Panc1 (cell line): ENCODE data around the gene RFC5. TPM values are rescaled to one million over a fixed set of nuclear protein-coding genes. Genes with fewer than 3 reads are reported as not detected.

Source experiments
- ATAC-seq: fragments of 200-7000 bp; cut with Tn5 transposase; 2 replicates; pipeline ENCODE4 v1.9.1; 2020; ENCODE audit warnings: mild to moderate bottlenecking, moderate library complexity
- BruUV-seq: library from RNA; stranded (reverse); fragments of 400-500 nt; replicated peaks from 2 replicates; lab custom pipeline; 2021; lab: Mats Ljungman, UMichigan
- CTCF ChIA-PET: fragments of 300-600 bp; sonication (Branson Sonifier 250); formaldehyde crosslinking; loops from one replicate; lab custom pipeline; 2022; ENCODE audit warnings: antibody characterized with exemption; lab: Charles Lee
- POLR2A ChIA-PET: fragments of 300-600 bp; sonication (Branson Sonifier 250); formaldehyde crosslinking; loops from one replicate; lab custom pipeline; 2022; ENCODE audit warnings: antibody characterized with exemption; lab: Charles Lee
- DNase-seq: peaks from one replicate; pipeline ENCODE4 v3.0.0-alpha.2; 2010; ENCODE audit warnings: low read depth, low spot score
- H3K27ac ChIP-seq: 2 replicates; pipeline ENCODE4 v1.5.1; 2011; ENCODE audit warnings: mild to moderate bottlenecking, low read length, inconsistent platforms
- H3K27me3 ChIP-seq: fragments of 200-500 bp; sonication (Bioruptor generic); 2 replicates; pipeline ENCODE4 v1.6.0; 2014; ENCODE audit warnings: low read length, inconsistent platforms; ENCODE audit not compliant: control insufficient read depth, insufficient read depth
- H3K36me3 ChIP-seq: fragments of 200-500 bp; sonication (Bioruptor generic); 2 replicates; pipeline ENCODE4 v1.5.1; 2014; ENCODE audit warnings: inconsistent platforms, mild to moderate bottlenecking, low read length, moderate library complexity; ENCODE audit not compliant: control insufficient read depth, insufficient read depth
- H3K4me1 ChIP-seq: 2 replicates; pipeline ENCODE4 v1.5.1; 2011; ENCODE audit warnings: inconsistent platforms, mild to moderate bottlenecking, low read length, moderate library complexity; ENCODE audit not compliant: control insufficient read depth, insufficient read depth
- H3K4me3 ChIP-seq, 2 experiments: 2 replicates each; pipeline ENCODE4 v1.5.1; 2011 to 2012; ENCODE audit warnings: low read depth in 2 of 2, low read length in 2 of 2, mild to moderate bottlenecking in 2 of 2, inconsistent platforms in 1 of 2, moderate library complexity in 1 of 2
- H3K9me3 ChIP-seq: fragments of 200-500 bp; sonication (Bioruptor generic); 2 replicates; pipeline ENCODE4 v1.5.1; 2014; ENCODE audit warnings: low read depth, mild to moderate bottlenecking, inconsistent platforms, low read length, moderate library complexity; ENCODE audit not compliant: control insufficient read depth, insufficient read depth
- POLR2AphosphoS5 ChIP-seq: IDR thresholded peaks from 2 replicates; pipeline ENCODE4 v1.6.1; 2012; ENCODE audit warnings: mild to moderate bottlenecking, low read depth, low read length, moderate library complexity
- TCF7L2 ChIP-seq: IDR thresholded peaks from 2 replicates; pipeline ENCODE4 v1.6.1; 2011; ENCODE audit warnings: mild to moderate bottlenecking, low read depth, low read length, inconsistent platforms
- in situ Hi-C: cut with HindIII; loops from 2 replicates; pipeline ENCODE4 v1.10.0; 2016; ENCODE audit warnings: low sequenced_read_pairs, low pct_unique_long_range_greater_than_20kb
- intact Hi-C: fragments of 100-400 bp; cut with micrococcal nuclease; formaldehyde crosslinking; loops from one replicate; pipeline ENCODE4 v1.10.0; 2022; ENCODE audit not compliant: unreplicated experiment
- total RNA-seq: library from RNA; stranded (reverse); gene quantifications from one replicate; pipeline ENCODE4 v1.2.1, GENCODE V29; 2021; ENCODE audit not compliant: unreplicated experiment
- TF ChIP-seq, protein P1 (sequence below), 2 experiments: IDR thresholded peaks; 2 replicates each; pipeline ENCODE4 v1.6.1; 2011 to 2012; ENCODE audit warnings: low read depth in 2 of 2, control low read depth in 1 of 2, low read length in 1 of 2, mild to moderate bottlenecking in 1 of 2, moderate library complexity in 1 of 2; ENCODE audit not compliant: insufficient read depth in 1 of 2
- TF ChIP-seq, protein P2 (sequence below): fragments of 450-650 bp; IDR thresholded peaks from 2 replicates; pipeline ENCODE4 v1.5.1; 2017; ENCODE audit warnings: mild to moderate bottlenecking

The RFC5 gene
- total RNA-seq, 1 experiment from 2014 or later: 25.0 TPM

DNA sequence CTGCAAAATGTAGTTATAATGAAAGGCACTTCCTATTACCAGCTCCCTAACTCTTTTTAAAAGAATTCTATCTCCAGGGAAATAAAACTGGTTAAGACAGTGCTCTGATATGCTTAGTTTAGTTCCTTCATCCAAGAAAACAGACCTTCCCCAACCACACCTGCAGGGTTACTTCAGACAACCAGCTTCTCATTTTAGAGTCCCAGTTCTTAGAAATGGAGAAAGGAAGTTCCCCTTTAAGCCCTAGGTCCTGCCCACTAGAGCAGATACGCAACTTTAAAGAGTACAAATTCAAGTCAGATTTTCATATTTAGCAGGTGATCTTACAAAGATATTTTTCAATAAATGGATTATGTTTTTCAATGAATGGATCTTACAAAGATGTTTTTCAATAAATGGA, 48.9 kb downstream of the RFC5 start:
- Histone ChIP-seq H3K4me1 (peaks cover 26% of the 10 kb centered on the region), H3K9me3 (no peaks in the 10 kb centered on the region), H3K27ac (peak overlapping the region; percentile 97), H3K36me3 (no peaks in the 10 kb centered on the region; the same call in 1 of the 2 replicates), H3K27me3 (no peaks in the 10 kb centered on the region), H3K4me3 (no peak overlapping the region)
- intact Hi-C loops: no loop called here
- ATAC-seq (no peak), DNase-seq (no peak)
- in situ Hi-C loops: no loop called here
- ChIA-PET POLR2A (interaction anchor here (0.8 kb wide), 1 partner anchor 48 kb away, joined by 8 read pairs; the partner anchor contains the start of gene RFC5), CTCF (no interaction called here)
- BruUV-seq: no TSS peak
- no peak for TF ChIP-seq TCF7L2
- TF ChIP-seq, protein P1, sequence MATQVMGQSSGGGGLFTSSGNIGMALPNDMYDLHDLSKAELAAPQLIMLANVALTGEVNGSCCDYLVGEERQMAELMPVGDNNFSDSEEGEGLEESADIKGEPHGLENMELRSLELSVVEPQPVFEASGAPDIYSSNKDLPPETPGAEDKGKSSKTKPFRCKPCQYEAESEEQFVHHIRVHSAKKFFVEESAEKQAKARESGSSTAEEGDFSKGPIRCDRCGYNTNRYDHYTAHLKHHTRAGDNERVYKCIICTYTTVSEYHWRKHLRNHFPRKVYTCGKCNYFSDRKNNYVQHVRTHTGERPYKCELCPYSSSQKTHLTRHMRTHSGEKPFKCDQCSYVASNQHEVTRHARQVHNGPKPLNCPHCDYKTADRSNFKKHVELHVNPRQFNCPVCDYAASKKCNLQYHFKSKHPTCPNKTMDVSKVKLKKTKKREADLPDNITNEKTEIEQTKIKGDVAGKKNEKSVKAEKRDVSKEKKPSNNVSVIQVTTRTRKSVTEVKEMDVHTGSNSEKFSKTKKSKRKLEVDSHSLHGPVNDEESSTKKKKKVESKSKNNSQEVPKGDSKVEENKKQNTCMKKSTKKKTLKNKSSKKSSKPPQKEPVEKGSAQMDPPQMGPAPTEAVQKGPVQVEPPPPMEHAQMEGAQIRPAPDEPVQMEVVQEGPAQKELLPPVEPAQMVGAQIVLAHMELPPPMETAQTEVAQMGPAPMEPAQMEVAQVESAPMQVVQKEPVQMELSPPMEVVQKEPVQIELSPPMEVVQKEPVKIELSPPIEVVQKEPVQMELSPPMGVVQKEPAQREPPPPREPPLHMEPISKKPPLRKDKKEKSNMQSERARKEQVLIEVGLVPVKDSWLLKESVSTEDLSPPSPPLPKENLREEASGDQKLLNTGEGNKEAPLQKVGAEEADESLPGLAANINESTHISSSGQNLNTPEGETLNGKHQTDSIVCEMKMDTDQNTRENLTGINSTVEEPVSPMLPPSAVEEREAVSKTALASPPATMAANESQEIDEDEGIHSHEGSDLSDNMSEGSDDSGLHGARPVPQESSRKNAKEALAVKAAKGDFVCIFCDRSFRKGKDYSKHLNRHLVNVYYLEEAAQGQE (IDR thresholded peaks at IDR 0.05; ENCODE audit: insufficient read depth in 1 of 2, low read depth in 2 of 2, low read length in 1 of 2): no peak; a peak in 1 of 4 replicates
- TF ChIP-seq, protein P2, sequence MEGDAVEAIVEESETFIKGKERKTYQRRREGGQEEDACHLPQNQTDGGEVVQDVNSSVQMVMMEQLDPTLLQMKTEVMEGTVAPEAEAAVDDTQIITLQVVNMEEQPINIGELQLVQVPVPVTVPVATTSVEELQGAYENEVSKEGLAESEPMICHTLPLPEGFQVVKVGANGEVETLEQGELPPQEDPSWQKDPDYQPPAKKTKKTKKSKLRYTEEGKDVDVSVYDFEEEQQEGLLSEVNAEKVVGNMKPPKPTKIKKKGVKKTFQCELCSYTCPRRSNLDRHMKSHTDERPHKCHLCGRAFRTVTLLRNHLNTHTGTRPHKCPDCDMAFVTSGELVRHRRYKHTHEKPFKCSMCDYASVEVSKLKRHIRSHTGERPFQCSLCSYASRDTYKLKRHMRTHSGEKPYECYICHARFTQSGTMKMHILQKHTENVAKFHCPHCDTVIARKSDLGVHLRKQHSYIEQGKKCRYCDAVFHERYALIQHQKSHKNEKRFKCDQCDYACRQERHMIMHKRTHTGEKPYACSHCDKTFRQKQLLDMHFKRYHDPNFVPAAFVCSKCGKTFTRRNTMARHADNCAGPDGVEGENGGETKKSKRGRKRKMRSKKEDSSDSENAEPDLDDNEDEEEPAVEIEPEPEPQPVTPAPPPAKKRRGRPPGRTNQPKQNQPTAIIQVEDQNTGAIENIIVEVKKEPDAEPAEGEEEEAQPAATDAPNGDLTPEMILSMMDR: no peak

DNA sequence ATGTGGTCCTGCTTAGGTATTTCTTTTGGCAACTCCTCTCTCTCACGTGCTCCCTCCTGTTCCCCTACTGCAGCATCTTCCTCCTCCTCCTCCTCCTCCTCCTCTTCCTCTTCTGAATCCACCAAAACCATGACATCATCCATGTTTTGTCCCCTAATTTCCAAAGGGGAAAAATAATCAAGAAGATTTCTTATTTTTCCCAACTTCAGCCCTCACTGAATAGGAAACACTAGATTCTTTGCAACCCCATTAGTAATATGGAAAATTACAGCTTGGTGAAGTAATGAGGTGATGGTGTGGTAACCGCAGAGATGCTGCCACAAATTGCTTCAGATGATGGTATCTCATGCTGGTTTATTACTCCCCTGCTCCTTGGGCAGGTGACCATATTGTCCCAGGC, 51.9 kb downstream of the RFC5 start:
- in situ Hi-C loops (no loop called here), intact Hi-C loops (no loop called here)
- no peaks in the 10 kb centered on the region for H3K27me3 ChIP-seq
- ATAC-seq: no peak
- H3K4me1 ChIP-seq: peaks cover 13% of the 10 kb centered on the region
- DNase-seq: no peak
- H3K27ac ChIP-seq: no peak overlapping the region
- TF ChIP-seq, protein P1 (IDR thresholded peaks at IDR 0.05; ENCODE audit: insufficient read depth in 1 of 2, low read depth in 2 of 2, low read length in 1 of 2): no peak
- no peak for TF ChIP-seq POLR2AphosphoS5
- no peak for TF ChIP-seq TCF7L2
- TF ChIP-seq, protein P2: no peak
- ChIA-PET POLR2A (interaction anchor here (0.6 kb wide), 1 partner anchor 127 kb away, joined by 3 read pairs; no protein-coding TSS in a partner anchor), CTCF (interaction anchor here (0.7 kb wide), 1 partner anchor 66 kb away, joined by 7 read pairs; no protein-coding TSS in a partner anchor)
- no peaks in the 10 kb centered on the region for H3K9me3 ChIP-seq
- no peaks in the 10 kb centered on the region for H3K36me3 ChIP-seq
- no TSS peak for BruUV-seq
- H3K4me3 ChIP-seq: no peak overlapping the region
